GM21737 (cell line): Measurements from ENCODE around the gene GPBAR1.
"Not testable (repeated sequence)": the region's sequence is repeated elsewhere in the genome, so short reads cannot be mapped to it uniquely, and the experiment has no call there.

Source experiments
- ATAC-seq: cut with Tn5 transposase; IDR thresholded peaks from one replicate; pipeline ENCODE4 v1.9.1; 2021; ENCODE audit warnings: mild to moderate bottlenecking, moderate library complexity; ENCODE audit not compliant: unreplicated experiment

GPBAR1 gene

GRCh38 chr2:218305383-218305782, 44.6 kb downstream of the GPBAR1 start:
- no peak for ATAC-seq

- no peak for ATAC-seq
These were observed 45.5 kb downstream of the GPBAR1 start for GRCh38 chr2:218306184-218306920.

GRCh38 chr2:218307415-218308090, 46.7 kb downstream of the GPBAR1 start:
- no peak for ATAC-seq

DNA sequence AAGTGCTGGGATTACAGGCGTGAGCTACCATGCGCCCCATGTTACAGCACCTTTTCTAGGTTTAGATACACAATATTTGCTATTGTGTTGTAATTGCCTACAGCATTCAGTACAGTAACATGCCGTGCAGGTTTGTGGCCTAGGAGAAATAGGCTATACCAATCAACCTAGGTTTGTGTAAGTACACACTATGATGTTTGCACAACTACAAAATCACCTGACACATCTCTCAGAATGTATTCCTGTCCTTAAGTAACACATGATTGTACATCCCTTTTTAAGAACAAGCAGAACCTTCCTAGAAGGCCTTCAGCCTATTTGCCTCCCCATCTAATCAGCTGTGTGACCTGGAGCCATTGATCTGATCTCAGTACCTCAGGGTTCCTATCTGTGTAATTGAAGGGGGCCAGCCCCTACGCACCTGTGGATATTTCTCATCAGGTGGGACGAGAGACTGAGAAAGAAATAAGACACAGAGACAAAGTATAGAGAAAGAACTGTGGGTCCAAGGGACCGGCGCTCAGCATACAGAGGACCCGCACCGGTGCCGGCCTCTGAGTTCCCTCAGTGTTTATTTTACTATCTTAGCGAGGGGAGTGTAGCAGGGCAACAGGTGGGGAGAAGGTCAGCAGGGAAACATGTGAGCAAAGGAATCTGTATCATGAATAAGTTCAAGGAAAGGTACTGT, 50.2 kb downstream of the GPBAR1 start:
- no peak for ATAC-seq

- ATAC-seq = not testable (repeated sequence)
These were observed 50.9 kb downstream of the GPBAR1 start for GRCh38 chr2:218311541-218312266.

- ATAC-seq = no peak
These were observed 51.5 kb downstream of the GPBAR1 start for GRCh38 chr2:218312267-218312756.

DNA sequence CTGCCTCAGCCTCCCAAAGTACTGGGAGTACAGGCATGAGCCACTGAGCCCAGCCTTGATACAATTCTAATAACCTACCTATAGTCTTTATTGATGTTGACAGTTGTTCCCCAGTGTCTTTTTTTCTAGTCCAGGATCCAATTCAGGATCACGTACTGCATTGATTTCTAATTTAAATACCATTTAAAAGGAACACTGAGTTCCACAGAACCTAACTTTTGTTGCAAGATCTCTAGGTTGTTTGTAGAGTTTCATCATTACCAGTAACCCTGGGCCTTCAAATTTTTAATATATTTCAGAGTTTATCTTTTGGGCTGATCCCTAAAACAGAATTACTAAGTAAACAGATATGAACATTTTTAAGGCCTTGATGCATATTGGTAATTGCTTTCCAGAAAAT, 52.5 kb downstream of the GPBAR1 start:
- ATAC-seq = no peak
